Measurements from ENCODE around the gene VTA1.
"Not testable (repeated sequence)": the region's sequence is repeated elsewhere in the genome, so short reads cannot be mapped to it uniquely, and the experiment has no call there.

VTA1 gene

GRCh38 chr6:142185641-142186040 is 38.6 kb downstream of the VTA1 start:
- Histone ChIP-seq H3K9ac (ENCODE audit: insufficient read length, low read depth) (no peak overlapping the region), H3K36me3 (ENCODE audit: insufficient read depth, insufficient read length, low read length) (peaks cover 6% of the 10 kb centered on the region), H3K27me3 (ENCODE audit: insufficient read depth, insufficient read length) (no peaks in the 10 kb centered on the region), H3K9me3 (ENCODE audit: insufficient read depth, low read length) (no peaks in the 10 kb centered on the region), H3K4me3 (ENCODE audit: insufficient read length, low read depth) (no peak overlapping the region), H3K4me1 (ENCODE audit: insufficient read depth, insufficient read length) (no peaks in the 10 kb centered on the region)
- no peak for TF ChIP-seq YY1 (IDR thresholded peaks at IDR 0.05; ENCODE audit: insufficient read depth, insufficient read length)
- TF ChIP-seq SUZ12 (IDR thresholded peaks at IDR 0.05; ENCODE audit: extremely low read depth, insufficient read depth, insufficient read length): no peak
- TF ChIP-seq ZNF274 (IDR thresholded peaks at IDR 0.05; ENCODE audit: low read depth, low read length): no peak
- no peak for DNase-seq (ENCODE audit: low read depth, low spot score)

DNA sequence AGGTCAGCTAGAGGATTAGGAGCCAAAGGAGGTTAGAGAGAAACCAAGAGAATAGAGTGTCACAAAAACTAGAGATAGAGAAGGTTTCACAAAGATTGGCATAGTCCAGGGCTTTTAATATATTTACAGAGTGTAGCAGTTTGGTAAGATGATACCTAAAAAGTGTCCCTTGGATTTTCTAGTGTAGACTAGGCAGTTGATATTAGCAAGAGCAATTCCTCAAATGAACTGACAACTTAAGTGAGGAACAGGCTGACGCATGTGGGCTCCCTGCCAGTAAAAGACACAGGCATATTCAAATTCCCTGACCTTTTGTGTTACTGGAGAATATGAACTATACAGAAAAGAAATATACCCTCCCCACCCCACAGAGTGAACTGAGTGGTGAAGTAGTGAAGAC is 40.1 kb downstream of the VTA1 start:
- DNase-seq (ENCODE audit: low read depth, low spot score): no peak
- no peak overlapping the region for H3K9ac ChIP-seq (ENCODE audit: insufficient read length, low read depth)
- peaks cover 6% of the 10 kb centered on the region for H3K36me3 ChIP-seq (ENCODE audit: insufficient read depth, insufficient read length, low read length)
- H3K9me3 ChIP-seq (ENCODE audit: insufficient read depth, low read length): no peaks in the 10 kb centered on the region
- no peak overlapping the region for H3K4me3 ChIP-seq (ENCODE audit: insufficient read length, low read depth)
- TF ChIP-seq SUZ12 (IDR thresholded peaks at IDR 0.05; ENCODE audit: extremely low read depth, insufficient read depth, insufficient read length) (no peak), ZNF274 (IDR thresholded peaks at IDR 0.05; ENCODE audit: low read depth, low read length) (no peak), YY1 (IDR thresholded peaks at IDR 0.05; ENCODE audit: insufficient read depth, insufficient read length) (no peak)
- H3K27me3 ChIP-seq (ENCODE audit: insufficient read depth, insufficient read length): no peaks in the 10 kb centered on the region
- no peaks in the 10 kb centered on the region for H3K4me1 ChIP-seq (ENCODE audit: insufficient read depth, insufficient read length)

DNA sequence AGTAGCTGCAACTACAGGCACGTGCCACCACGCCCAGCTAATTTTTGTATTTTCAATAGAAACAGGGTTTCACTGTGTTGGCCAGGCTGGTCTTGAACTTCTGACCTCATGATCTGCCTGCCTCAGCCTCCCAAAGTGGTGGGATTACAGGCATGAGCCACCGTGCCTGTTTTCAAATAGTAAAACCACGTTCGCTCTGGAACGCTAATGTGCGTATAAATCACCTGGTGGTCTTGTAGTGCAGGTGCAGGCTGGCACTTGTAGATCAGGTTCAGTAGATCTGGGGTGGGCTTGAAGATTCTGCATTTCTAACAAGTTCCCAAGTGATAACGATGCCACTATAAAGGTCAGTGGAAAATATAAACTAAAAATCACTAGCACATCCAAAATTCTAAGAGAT is 41.3 kb downstream of the VTA1 start:
- H3K9me3 ChIP-seq (ENCODE audit: insufficient read depth, low read length); DNase-seq (ENCODE audit: low read depth, low spot score); H3K4me1 ChIP-seq (ENCODE audit: insufficient read depth, insufficient read length); H3K9ac ChIP-seq (ENCODE audit: insufficient read length, low read depth); H3K36me3 ChIP-seq (ENCODE audit: insufficient read depth, insufficient read length, low read length); H3K4me3 ChIP-seq (ENCODE audit: insufficient read length, low read depth); H3K27me3 ChIP-seq (ENCODE audit: insufficient read depth, insufficient read length): not testable (repeated sequence)

DNA sequence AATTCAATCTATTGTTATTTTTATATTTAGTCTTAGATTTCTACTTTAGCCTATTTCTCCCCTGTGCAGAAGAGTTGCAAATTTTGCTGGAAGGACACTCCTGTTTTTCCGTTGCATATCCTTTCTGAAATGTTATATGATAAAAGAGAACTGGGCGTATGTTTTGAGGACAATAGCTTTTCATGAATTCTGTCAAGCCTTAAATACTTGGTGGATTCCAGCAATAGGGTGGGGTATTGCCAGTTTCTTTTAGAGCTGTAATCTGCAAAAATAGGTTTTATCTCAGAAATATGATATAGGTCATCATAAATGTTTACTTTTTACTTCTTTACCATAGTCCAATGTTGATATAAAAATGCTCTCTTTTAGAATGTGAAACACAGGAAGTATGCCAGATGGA is 42.0 kb downstream of the VTA1 start:
- Histone ChIP-seq H3K9me3 (ENCODE audit: insufficient read depth, low read length) (no peaks in the 10 kb centered on the region), H3K27me3 (ENCODE audit: insufficient read depth, insufficient read length) (no peaks in the 10 kb centered on the region), H3K36me3 (ENCODE audit: insufficient read depth, insufficient read length, low read length) (peaks cover 9% of the 10 kb centered on the region), H3K4me1 (ENCODE audit: insufficient read depth, insufficient read length) (no peaks in the 10 kb centered on the region), H3K4me3 (ENCODE audit: insufficient read length, low read depth) (no peak overlapping the region), H3K9ac (ENCODE audit: insufficient read length, low read depth) (no peak overlapping the region)
- no peak for DNase-seq (ENCODE audit: low read depth, low spot score)
- TF ChIP-seq YY1 (IDR thresholded peaks at IDR 0.05; ENCODE audit: insufficient read depth, insufficient read length) (no peak), ZNF274 (IDR thresholded peaks at IDR 0.05; ENCODE audit: low read depth, low read length) (no peak), SUZ12 (IDR thresholded peaks at IDR 0.05; ENCODE audit: extremely low read depth, insufficient read depth, insufficient read length) (no peak)

DNA sequence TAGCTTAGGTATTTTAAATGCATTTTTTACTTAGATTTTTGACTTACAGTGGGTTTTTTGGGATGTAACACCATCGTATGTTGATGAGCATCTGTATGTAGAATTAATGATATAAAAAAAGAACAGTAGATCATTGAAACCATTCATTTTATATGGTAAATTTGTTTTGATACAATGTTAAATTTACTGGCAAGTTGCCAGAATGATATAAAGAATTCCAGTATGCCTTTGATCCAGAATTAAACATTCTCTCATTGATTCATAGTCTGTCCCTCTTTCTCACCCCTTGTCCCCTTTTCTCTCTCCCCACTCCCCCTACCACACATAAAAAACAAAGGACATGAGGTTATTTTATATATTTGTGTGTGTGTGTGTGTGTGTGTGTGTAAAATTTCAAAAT is 45.3 kb downstream of the VTA1 start:
- Histone ChIP-seq H3K4me3 (ENCODE audit: insufficient read length, low read depth) (no peak overlapping the region), H3K4me1 (ENCODE audit: insufficient read depth, insufficient read length) (no peaks in the 10 kb centered on the region), H3K27me3 (ENCODE audit: insufficient read depth, insufficient read length) (no peaks in the 10 kb centered on the region), H3K36me3 (ENCODE audit: insufficient read depth, insufficient read length, low read length) (peaks cover 9% of the 10 kb centered on the region), H3K9ac (ENCODE audit: insufficient read length, low read depth) (no peak overlapping the region), H3K9me3 (ENCODE audit: insufficient read depth, low read length) (no peaks in the 10 kb centered on the region)
- TF ChIP-seq YY1 (IDR thresholded peaks at IDR 0.05; ENCODE audit: insufficient read depth, insufficient read length): no peak
- no peak for TF ChIP-seq ZNF274 (IDR thresholded peaks at IDR 0.05; ENCODE audit: low read depth, low read length)
- no peak for TF ChIP-seq SUZ12 (IDR thresholded peaks at IDR 0.05; ENCODE audit: extremely low read depth, insufficient read depth, insufficient read length)
- DNase-seq (ENCODE audit: low read depth, low spot score): no peak

DNA sequence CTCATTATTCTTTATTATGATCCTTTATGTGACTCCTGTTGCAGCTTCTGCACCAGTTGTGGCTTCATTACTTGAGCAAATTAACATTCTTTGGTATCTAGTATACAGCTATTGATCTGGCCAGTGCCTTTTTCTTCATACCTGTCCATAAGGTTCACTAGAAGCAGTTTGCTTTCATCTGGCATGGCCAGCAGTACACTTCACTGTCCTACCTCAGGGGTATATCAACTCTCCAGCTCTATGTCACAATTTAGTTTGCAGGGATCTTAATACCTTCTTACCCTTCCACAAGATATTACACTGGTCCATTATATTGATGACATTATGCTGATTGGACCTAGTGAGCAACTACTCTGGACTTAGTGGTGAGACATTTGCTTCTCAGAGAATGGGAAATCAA is 46.6 kb downstream of the VTA1 start:
- no peaks in the 10 kb centered on the region for H3K4me1 ChIP-seq (ENCODE audit: insufficient read depth, insufficient read length)
- no peak overlapping the region for H3K4me3 ChIP-seq (ENCODE audit: insufficient read length, low read depth)
- no peak overlapping the region for H3K9ac ChIP-seq (ENCODE audit: insufficient read length, low read depth)
- H3K9me3 ChIP-seq (ENCODE audit: insufficient read depth, low read length): no peaks in the 10 kb centered on the region
- H3K36me3 ChIP-seq (ENCODE audit: insufficient read depth, insufficient read length, low read length): peaks cover 12% of the 10 kb centered on the region
- DNase-seq (ENCODE audit: low read depth, low spot score): no peak
- no peaks in the 10 kb centered on the region for H3K27me3 ChIP-seq (ENCODE audit: insufficient read depth, insufficient read length)
- no peak for TF ChIP-seq ZNF274 (IDR thresholded peaks at IDR 0.05; ENCODE audit: low read depth, low read length)
- no peak for TF ChIP-seq YY1 (IDR thresholded peaks at IDR 0.05; ENCODE audit: insufficient read depth, insufficient read length)
- no peak for TF ChIP-seq SUZ12 (IDR thresholded peaks at IDR 0.05; ENCODE audit: extremely low read depth, insufficient read depth, insufficient read length)

DNA sequence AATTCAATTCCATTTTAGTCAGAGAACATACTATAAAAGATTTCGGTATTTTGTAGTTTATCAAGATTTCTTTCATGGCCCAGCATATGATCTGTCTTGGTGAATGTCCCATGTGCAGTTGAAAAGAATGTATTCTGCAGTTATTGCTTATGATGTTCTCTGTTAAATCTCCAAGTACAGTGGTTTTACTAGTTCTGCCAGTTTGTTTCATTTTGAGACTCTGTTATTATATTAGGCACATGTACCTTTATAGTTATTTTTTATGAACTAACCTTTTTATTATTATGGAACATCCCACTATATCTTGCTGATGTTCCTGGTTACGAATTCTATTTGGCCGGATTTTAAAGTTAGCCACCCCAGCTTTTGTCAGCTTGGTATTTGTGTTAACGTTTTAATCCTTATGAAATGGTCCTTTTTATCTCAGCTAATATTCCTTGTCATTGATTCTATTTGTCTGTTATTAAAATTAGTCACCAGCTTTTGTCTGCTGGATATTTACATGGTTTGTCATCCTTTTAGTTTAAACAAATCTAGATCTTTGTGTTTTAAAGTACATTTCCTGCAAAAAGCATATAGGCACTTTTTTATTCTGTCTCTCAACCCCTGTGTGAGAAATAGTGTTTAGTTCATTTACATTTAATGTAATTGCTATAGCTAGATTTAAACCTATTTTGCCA is 48.9 kb downstream of the VTA1 start:
- no peak for DNase-seq (ENCODE audit: low read depth, low spot score)
- Histone ChIP-seq H3K36me3 (ENCODE audit: insufficient read depth, insufficient read length, low read length) (peaks cover 23% of the 10 kb centered on the region), H3K9ac (ENCODE audit: insufficient read length, low read depth) (no peak overlapping the region), H3K9me3 (ENCODE audit: insufficient read depth, low read length) (no peaks in the 10 kb centered on the region), H3K27me3 (ENCODE audit: insufficient read depth, insufficient read length) (no peaks in the 10 kb centered on the region), H3K4me3 (ENCODE audit: insufficient read length, low read depth) (no peak overlapping the region), H3K4me1 (ENCODE audit: insufficient read depth, insufficient read length) (no peaks in the 10 kb centered on the region)
- TF ChIP-seq YY1 (IDR thresholded peaks at IDR 0.05; ENCODE audit: insufficient read depth, insufficient read length) (no peak), ZNF274 (IDR thresholded peaks at IDR 0.05; ENCODE audit: low read depth, low read length) (no peak), SUZ12 (IDR thresholded peaks at IDR 0.05; ENCODE audit: extremely low read depth, insufficient read depth, insufficient read length) (no peak)
